ENCODE results near the gene RPS6KA2. TPM values are rescaled to one million over a fixed set of nuclear protein-coding genes. Genes with fewer than 3 reads are reported as not detected.

RPS6KA2 gene
- total RNA-seq, 1 experiment from 2014 or later: 43.7 TPM

GRCh38 chr6:166470863-166471410 lies 156.1 kb downstream of the RPS6KA2 start:
- DNase-seq (ENCODE audit: low read depth): no peak

- no peak for DNase-seq (ENCODE audit: low read depth)
These were observed 156.8 kb downstream of the RPS6KA2 start for GRCh38 chr6:166470029-166470862.

GRCh38 chr6:166469426-166469961 lies 157.6 kb downstream of the RPS6KA2 start:
- no peak for DNase-seq (ENCODE audit: low read depth)

DNA sequence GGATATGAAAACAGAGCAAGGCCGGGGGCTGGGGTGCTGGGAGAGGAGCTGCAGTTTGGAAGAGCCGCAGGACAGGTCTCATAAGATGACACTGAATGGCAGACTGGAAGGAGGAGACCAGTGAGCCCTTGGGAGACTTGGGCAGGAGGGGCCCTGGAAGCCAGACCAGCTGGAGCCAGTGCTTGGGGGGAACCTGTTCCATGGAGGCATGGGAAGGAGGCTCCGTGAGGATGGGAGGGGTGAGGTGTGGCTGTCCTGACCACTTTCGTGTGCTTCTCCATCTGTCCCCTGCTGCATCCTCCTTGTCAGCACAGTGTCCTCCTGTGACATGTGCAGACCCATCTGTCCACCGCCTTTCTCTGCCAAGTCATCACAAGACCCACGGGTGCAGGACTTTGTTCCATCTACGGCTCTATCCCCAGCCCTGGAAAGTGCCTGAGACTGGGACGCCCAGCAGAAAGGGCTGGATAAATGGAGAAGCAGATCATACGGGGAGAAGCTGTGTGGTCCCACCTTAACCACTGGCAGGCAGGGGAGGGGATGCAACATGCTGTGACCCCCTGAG lies 159.5 kb downstream of the RPS6KA2 start:
- DNase-seq (ENCODE audit: low read depth): no peak

GRCh38 chr6:166466178-166467122 lies 160.6 kb downstream of the RPS6KA2 start:
- peak; percentile 34 for DNase-seq (ENCODE audit: low read depth)

- DNase-seq (ENCODE audit: low read depth): peak; percentile 7
These were observed 161.4 kb downstream of the RPS6KA2 start for GRCh38 chr6:166465671-166466087.

DNA sequence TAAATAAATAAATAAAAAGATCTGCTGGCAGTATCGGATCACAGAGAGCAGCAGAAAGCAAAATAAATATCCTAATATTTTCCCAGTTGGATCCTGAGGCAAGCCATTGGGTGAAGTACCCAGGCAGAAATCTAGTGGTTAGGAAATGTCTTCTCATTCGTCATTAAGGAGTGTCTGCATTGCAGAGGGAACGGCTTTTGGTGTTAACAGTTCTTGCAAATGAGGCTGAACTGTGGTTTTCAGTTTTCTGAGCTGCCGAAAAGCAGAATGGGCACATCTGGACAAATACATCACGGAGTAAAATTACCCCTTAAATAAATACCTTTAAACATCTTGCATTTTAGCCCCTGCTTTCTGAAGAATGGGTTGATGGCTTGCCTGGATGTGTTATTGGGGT lies 162.1 kb downstream of the RPS6KA2 start:
- DNase-seq (ENCODE audit: low read depth): no peak

DNA sequence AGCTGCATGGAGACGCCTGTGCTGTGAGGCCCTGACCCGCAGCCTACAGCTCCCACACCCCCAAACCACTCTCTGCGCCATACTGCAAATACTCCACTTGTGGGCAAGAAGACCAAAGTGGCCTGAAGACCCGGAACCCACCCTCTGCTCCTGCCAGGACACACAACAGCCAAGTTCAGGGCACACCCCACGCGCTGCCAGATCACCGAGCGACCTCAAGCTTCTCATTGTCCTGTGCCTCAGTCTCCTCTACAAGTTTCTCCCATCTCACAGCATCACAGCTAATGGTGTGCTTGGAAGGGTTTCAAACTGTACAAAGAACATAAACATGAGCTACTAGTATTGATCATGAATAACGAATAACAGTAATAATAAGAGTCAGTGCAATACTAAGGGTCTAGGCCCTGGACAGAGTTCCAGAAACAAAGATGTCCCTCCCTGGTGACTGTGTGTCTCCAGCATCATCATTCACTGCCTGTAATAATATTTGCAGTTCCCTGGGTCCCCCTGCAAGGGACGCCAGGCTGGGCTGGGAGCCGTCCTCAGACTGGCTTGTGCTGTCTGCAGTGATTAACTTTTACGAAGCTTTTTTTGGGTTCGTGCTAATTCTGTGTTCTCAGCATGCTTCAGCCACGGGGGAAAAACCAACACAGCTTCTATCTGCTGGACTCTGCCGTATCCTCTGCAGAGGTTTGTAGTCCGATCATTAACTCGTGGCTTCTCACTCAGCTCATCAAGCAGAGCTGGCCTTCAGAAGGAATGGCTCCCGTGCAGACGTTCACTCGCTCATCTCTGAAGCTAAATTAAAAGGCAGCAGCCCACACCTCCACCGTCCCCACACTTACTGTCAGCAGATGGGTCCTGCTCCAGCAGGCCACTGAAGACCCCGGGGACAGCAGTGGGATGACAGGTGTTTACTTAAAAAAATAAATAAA lies 162.7 kb downstream of the RPS6KA2 start:
- no peak for DNase-seq (ENCODE audit: low read depth)

GRCh38 chr6:166463359-166464067 lies 163.5 kb downstream of the RPS6KA2 start:
- DNase-seq (ENCODE audit: low read depth): no peak

GRCh38 chr6:166462461-166463135 lies 164.5 kb downstream of the RPS6KA2 start:
- no peak for DNase-seq (ENCODE audit: low read depth)

DNA sequence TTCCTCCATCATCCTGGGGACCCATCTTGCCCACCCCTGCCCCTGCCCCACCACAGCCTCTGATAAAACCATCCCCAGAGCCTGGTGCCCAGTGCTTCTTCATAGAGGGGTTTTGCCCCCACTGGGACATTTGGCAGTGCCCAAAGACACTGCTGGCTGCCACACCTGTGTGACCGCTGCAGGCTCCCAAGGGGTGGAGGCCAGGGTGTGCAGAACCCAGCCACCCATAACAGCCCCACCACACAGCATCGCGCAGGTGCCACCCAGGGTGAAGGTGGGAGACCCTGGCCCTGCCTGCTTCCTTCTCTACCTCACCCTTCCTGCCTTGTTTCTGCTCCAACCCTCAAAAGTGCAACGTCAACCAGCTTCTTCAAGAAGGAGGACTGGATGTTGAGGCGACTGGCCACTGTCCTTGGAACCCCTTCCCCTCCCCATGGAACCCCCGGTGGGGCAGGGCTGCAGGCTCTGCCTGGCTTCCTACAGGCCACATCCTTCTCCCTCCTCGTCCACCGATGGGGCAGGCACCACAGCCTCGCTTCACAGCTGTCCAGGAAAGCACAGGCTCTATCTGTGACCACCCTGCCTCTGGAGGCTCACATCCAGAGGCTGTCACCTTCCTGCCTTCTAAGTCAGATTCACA lies 165.1 kb downstream of the RPS6KA2 start:
- no peak for DNase-seq (ENCODE audit: low read depth)

- no peak for DNase-seq (ENCODE audit: low read depth)
These were observed 166.3 kb downstream of the RPS6KA2 start for GRCh38 chr6:166460473-166461437.

- DNase-seq (ENCODE audit: low read depth): no peak
These were observed 167.1 kb downstream of the RPS6KA2 start for GRCh38 chr6:166459906-166460305.

DNA sequence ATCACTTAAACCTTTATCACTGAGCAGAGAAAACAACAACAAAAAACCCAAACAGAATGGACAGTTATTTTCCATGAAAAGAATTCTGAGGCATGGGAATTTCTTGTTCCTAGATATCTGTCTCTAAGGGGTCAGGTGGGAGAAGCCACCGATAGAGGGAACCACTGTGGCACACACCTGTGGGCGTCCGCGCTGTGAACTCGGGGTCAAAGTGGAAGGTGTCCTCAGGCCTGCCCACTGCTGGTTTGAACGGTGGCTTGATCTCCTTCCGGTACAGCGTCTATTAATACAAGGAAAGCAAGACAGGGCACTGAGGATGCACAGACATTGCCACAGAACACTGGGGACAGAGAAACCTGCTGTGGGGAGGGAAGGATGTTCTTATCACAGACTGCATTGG lies 167.8 kb downstream of the RPS6KA2 start:
- no peak for DNase-seq (ENCODE audit: low read depth)

DNA sequence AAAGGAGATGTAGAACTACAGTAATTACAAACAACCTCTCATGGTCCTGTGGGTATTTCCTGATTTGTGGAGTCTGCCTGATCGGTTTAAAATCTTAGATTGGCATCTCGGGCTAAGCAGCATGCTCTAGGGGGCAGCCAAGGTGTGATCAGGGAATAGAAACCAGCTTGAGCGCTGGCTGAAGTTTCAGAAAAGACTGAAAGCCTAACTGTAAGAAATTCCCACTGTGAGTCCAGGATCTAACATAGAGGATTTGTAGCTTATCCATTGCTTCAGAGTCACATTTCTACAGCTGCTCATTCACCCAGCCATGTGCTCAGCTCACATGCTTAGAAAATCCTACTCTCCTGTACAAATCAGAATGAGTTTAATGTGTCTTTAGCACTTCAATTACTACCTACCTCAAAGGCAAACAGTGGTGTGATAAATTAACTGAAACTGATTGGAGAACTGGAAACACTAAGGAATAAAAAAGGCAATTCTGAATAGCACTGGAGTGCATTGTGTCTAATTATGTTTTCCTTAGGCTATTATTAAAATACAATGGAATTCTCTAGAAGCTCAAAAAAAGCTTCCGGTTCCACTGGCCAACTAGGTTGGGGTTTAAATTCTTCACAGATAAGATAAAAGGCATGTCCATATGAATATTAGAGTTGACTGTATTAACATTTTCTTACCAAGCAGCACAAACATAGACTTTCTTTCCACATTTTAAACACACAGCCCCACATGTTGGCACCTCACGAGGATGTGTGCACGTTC lies 170.5 kb downstream of the RPS6KA2 start:
- peak; percentile 23 for DNase-seq (ENCODE audit: low read depth)

DNA sequence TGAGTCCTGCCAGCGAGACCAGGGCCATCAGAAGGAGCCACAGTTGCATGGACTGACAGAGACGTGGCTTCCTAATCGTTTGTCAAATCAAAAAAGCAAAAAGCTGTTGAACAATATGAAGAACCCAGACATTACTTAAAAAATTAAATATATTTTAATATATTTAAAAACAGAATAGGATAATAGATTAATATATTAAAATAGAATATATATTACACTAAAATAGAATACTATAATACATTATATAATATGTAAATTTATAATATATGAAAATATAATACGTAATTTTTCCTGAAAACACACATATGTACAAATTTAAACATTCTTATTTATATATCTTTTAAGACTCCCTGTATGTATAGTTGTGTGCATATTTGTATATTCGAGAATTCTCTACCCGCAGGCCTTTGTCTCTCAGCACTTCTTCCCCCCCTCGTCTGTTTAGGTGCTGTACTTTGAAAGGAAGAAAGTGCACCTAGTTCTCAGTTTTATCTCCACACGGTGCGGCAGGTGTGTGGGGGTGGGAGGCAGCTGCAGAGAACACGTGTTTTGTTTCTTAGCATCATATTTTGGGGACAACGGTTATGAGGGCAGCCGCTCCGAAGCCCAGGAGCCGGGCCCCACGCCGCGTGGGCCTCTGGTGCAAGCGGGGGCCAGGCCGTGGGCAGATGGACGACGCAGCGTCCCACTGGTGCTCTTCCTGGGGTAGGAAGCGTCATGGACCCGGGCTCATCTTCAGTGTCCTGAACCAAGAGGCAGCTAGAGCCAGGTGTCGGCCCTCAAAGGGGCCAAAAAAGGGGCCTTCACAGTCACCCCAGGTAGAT lies 172.1 kb downstream of the RPS6KA2 start:
- DNase-seq (ENCODE audit: low read depth): no peak
